AG09319 (cell line): ENCODE measurements around the gene NUDT3.

Source experiments
- DNase-seq: peaks from one replicate; pipeline ENCODE4 v3.0.0-alpha.2; 2010; ENCODE audit warnings: low read depth; ENCODE audit errors: extremely low read depth
- CTCF ChIP-seq: IDR thresholded peaks from 2 replicates; pipeline ENCODE4 v1.5.1; 2011; ENCODE audit warnings: low read depth, mild to moderate bottlenecking, inconsistent platforms, low read length, moderate library complexity

The NUDT3 gene

DNA sequence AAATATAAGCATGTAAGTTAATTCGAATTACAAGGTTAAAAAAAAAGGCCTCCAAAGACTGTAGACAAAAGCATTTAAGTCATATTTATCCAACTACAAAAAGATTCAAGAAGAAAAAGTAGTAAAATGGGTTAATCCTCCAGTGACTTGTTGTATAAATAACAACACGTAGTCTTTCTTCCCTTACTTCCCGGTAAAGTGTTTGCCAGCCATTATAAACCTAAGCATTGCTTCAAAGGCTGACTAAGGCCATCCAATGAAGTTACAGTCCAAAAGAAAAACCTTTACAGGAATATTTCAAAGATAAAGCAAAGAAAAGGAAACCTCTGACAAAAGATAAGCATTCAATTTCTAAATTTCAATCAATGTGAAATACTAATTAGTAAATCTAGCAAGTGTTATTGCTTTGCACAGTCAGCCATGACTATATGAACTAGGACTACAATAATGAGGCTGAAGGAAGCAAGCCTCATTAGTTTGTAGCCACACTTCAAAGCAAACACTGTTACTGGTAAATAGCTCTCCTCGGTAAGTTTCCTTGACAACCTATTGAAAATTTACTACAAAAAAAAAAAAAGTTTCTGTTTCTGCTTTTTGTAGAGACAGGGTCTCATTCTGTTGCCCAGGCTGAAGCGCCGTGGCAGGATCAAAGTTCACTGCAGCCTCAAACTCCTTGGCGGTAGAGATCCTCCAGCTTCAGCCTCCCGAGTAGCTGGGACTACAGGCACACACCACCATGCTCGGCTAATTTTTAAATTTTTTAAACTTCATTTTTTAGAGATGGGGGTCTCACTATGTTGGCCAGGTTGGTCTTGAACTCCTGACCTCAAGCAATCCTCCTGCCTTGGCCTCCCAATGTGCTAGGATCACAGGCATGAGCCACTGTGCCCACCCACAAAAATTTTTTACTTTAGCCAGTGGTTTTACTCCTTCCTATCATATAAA, 46.0 kb downstream of the NUDT3 start:
- no peak for TF ChIP-seq CTCF
- DNase-seq: no peak

GRCh38 chr6:34343806-34344205, 48.7 kb downstream of the NUDT3 start:
- DNase-seq: no peak
- TF ChIP-seq CTCF: no peak

- no peak for TF ChIP-seq CTCF
- no peak for DNase-seq
Measured at GRCh38 chr6:34342247-34342646, 50.2 kb downstream of the NUDT3 start.

- no peak for TF ChIP-seq CTCF
Measured at GRCh38 chr6:34341481-34341971, 50.9 kb downstream of the NUDT3 start.

GRCh38 chr6:34340906-34341480, 51.5 kb downstream of the NUDT3 start:
- DNase-seq: no peak
- no peak for TF ChIP-seq CTCF

More at GRCh38 chr6:34341481-34341971, 50.9 kb downstream of the NUDT3 start:
- DNase-seq: no peak

GRCh38 chr6:34340394-34340793, 52.1 kb downstream of the NUDT3 start:
- no peak for TF ChIP-seq CTCF
- DNase-seq: no peak

GRCh38 chr6:34339971-34340370, 52.5 kb downstream of the NUDT3 start:
- TF ChIP-seq CTCF: no peak
- no peak for DNase-seq
